AG09309 (cell line): ENCODE data around the gene MYO7B.

Experiments
- DNase-seq: peaks from one replicate; pipeline ENCODE4 v3.0.0-alpha.2; 2010; ENCODE audit warnings: low read depth
- H3K4me3 ChIP-seq: 2 replicates; pipeline ENCODE4 v1.5.1; 2011; ENCODE audit warnings: mild to moderate bottlenecking, low read depth, low read length, moderate library complexity; ENCODE audit not compliant: control insufficient read depth
- TF ChIP-seq, protein P1 (sequence below): IDR thresholded peaks from 2 replicates; pipeline ENCODE4 v1.5.1; 2011; ENCODE audit warnings: mild to moderate bottlenecking, low read depth, low read length, inconsistent platforms; ENCODE audit not compliant: insufficient read depth, control insufficient read depth; ENCODE audit errors: missing control alignments

Gene MYO7B

DNA sequence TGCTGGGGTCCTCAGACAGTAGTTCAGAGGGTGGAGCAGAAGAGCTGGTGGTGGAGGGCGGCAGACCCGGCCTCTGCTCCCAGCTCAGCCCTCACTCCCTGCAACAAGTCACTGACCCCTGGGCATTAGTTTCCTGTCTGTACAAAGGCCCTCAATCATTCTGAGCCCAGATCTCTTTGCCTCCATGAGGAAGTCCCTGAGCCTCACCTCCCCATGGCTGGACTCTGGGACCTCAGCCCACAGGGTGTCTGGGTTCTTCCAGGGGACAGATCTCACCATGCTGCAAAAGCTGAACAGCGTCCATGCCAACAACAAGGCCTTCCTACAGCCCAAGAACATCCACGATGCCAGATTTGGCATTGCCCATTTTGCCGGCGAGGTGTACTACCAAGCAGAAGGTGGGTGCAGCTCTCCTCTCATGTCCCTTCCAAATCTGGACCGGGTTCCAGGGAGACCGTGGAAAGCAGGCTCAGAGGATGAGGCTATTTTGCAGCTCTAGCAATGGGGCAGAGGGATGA lies 49.1 kb downstream of the MYO7B start:
- DNase-seq: no peak
- TF ChIP-seq, protein P1, sequence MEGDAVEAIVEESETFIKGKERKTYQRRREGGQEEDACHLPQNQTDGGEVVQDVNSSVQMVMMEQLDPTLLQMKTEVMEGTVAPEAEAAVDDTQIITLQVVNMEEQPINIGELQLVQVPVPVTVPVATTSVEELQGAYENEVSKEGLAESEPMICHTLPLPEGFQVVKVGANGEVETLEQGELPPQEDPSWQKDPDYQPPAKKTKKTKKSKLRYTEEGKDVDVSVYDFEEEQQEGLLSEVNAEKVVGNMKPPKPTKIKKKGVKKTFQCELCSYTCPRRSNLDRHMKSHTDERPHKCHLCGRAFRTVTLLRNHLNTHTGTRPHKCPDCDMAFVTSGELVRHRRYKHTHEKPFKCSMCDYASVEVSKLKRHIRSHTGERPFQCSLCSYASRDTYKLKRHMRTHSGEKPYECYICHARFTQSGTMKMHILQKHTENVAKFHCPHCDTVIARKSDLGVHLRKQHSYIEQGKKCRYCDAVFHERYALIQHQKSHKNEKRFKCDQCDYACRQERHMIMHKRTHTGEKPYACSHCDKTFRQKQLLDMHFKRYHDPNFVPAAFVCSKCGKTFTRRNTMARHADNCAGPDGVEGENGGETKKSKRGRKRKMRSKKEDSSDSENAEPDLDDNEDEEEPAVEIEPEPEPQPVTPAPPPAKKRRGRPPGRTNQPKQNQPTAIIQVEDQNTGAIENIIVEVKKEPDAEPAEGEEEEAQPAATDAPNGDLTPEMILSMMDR: no peak
- no peak overlapping the region for H3K4me3 ChIP-seq

DNA sequence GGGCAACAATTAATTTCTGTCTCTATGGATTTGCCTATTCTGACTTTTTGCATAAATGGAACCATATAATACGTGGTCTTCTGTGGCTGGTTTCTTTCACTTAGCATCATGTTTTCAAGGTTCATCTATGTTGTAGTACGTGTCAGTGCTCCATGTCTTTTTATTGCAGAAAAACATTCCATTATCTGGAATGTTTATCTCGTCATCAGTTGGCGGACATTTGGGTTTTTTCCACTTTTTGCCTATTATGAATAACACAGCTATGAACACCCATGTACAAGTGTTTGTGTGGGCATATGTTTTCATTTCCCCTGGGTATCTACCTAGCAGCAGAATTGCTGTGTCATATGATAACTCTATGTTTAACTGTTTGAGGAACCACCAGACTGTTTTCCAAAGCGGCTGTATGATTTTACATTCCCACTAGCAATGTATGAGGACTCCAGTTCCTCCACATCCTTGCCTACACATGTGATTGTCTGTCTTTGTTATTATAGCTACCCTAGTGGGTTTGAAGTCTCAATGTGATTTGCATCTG lies 49.9 kb downstream of the MYO7B start:
- TF ChIP-seq, protein P1: no peak
- DNase-seq: no peak

DNA sequence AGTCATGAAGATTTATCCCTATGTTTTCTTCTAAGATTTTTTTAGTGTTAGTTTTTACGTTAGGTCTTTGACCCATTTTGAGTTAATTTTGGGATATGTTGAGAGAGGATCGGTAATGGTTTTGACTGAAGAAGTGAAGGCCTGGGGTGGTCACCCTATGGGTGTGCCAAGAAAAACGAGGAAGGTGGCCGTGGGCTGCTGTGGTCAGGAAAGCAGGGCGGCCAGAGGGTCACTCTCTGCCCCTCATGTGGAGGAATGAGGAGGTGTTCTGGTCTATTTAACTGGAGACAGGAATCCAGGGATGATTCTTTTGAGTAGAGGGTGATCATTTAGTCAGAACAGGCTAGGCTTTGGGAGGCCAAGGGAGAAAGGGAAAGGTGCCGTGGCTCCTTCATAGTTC lies 50.7 kb downstream of the MYO7B start:
- TF ChIP-seq, protein P1: no peak
- no peak overlapping the region for H3K4me3 ChIP-seq
- DNase-seq: no peak

More for the DNA sequence above, 49.9 kb downstream of the MYO7B start:
- no peak overlapping the region for H3K4me3 ChIP-seq

DNA sequence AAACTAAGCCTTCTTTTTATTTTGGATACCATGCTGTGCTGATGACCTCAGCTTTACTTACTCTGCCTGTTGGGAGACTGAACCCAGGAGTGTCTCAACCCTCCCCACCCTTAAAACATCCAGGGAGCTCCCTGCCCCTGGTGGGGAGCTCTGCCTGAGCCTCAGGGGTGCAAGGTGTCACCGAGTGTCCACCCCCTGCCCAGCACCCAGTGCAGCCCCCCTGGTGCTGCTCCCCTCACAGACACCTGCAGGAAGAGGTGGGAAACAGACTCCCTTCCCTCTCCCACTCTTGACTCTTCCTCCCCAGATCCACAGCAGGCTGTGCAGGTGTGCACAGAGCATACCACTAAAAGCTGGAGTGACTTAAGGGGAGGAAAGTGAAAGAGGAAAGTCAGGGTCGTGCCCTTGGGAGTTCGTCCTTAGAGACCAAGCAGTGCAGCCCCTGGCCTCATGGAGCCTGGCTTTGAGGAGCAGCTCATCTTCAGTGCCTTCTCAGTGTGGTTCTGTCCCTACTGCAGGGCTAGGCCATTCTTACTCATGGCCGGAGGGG lies 51.3 kb downstream of the MYO7B start:
- no peak for DNase-seq
- TF ChIP-seq, protein P1: no peak
- no peak overlapping the region for H3K4me3 ChIP-seq

DNA sequence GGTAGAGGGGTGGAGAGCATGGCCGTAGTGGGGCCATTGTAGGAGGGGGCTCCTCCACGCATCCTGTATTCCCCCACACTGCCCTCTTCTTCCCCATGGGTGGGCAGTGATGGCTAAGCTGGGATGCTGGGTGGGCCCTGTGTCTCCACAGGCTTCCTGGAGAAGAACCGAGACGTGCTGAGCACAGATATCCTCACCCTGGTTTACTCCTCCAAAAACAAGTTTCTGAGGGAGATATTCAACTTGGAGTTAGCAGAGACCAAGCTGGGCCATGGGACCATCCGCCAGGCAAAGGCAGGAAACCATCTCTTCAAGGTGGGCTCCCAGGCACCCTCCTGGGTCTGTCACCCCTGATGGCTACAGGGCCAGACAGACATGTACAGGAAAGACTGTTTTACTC lies 52.8 kb downstream of the MYO7B start:
- no peak overlapping the region for H3K4me3 ChIP-seq
- TF ChIP-seq, protein P1: no peak
- no peak for DNase-seq

DNA sequence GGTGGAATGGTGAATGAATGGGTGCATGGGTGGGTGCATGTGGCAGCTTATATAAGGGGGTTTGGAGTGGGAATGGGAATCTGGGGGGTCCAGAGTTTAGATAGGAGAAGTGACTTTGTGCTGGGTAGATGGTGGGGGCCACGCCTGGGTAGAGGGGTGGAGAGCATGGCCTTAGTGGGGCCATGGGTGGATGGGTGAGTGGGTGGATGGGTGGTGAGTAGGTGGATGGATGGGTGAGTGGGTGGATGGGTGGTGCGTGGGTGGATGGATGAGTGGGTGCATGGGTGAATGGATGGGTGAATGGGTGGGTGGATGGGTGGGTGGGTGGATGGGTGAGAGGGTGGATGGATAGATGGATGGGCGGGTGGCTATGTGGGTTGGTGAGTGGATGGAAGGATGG lies 53.9 kb downstream of the MYO7B start:
- TF ChIP-seq, protein P1: no peak

More for the DNA sequence above, 53.9 kb downstream of the MYO7B start:
- no peak for DNase-seq
- H3K4me3 ChIP-seq: no peak overlapping the region
